Measurements from ENCODE around the gene TMEM179B.
"Not testable (repeated sequence)": the region's sequence is repeated elsewhere in the genome, so short reads cannot be mapped to it uniquely, and the experiment has no call there.

TMEM179B gene

GRCh38 chr11:62811659-62812058, 24.5 kb downstream of the TMEM179B start:
- DNase-seq, result no peak
- H3K4me3 ChIP-seq (ENCODE audit: low read depth, low read length), result no peak overlapping the region
- no peak overlapping the region for H3K27ac ChIP-seq
- in situ Hi-C loops (cut with HindIII; ENCODE audit: low pct_ligation_motif_present, low sequenced_read_pairs), result no loop called here
- no peaks in the 10 kb centered on the region for H3K27me3 ChIP-seq (replicated peaks)
- TF ChIP-seq, protein P1, sequence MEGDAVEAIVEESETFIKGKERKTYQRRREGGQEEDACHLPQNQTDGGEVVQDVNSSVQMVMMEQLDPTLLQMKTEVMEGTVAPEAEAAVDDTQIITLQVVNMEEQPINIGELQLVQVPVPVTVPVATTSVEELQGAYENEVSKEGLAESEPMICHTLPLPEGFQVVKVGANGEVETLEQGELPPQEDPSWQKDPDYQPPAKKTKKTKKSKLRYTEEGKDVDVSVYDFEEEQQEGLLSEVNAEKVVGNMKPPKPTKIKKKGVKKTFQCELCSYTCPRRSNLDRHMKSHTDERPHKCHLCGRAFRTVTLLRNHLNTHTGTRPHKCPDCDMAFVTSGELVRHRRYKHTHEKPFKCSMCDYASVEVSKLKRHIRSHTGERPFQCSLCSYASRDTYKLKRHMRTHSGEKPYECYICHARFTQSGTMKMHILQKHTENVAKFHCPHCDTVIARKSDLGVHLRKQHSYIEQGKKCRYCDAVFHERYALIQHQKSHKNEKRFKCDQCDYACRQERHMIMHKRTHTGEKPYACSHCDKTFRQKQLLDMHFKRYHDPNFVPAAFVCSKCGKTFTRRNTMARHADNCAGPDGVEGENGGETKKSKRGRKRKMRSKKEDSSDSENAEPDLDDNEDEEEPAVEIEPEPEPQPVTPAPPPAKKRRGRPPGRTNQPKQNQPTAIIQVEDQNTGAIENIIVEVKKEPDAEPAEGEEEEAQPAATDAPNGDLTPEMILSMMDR (IDR thresholded peaks at IDR 0.05; ENCODE audit: low read depth, low read length, missing control alignments), result no peak
- peaks cover 13% of the 10 kb centered on the region for H3K36me3 ChIP-seq (replicated peaks)

- no peak overlapping the region for H3K4me3 ChIP-seq (ENCODE audit: low read depth, low read length)
Measured at GRCh38 chr11:62816557-62816956, 29.4 kb downstream of the TMEM179B start.

GRCh38 chr11:62817129-62817528, 29.9 kb downstream of the TMEM179B start:
- H3K36me3 ChIP-seq (replicated peaks), result peaks cover 39% of the 10 kb centered on the region
- no peaks in the 10 kb centered on the region for H3K27me3 ChIP-seq (replicated peaks)
- no peak overlapping the region for H3K4me3 ChIP-seq (ENCODE audit: low read depth, low read length)
- DNase-seq, result no peak
- in situ Hi-C loops (cut with HindIII; ENCODE audit: low pct_ligation_motif_present, low sequenced_read_pairs), result no loop called here
- TF ChIP-seq, protein P1 (IDR thresholded peaks at IDR 0.05; ENCODE audit: low read depth, low read length, missing control alignments), result no peak
- no peak overlapping the region for H3K27ac ChIP-seq

More at GRCh38 chr11:62816557-62816956, 29.4 kb downstream of the TMEM179B start:
- TF ChIP-seq, protein P1 (IDR thresholded peaks at IDR 0.05; ENCODE audit: low read depth, low read length, missing control alignments), result no peak
- Histone ChIP-seq H3K36me3 (replicated peaks) (peaks cover 33% of the 10 kb centered on the region), H3K27me3 (replicated peaks) (no peaks in the 10 kb centered on the region), H3K27ac (no peak overlapping the region)
- DNase-seq, result no peak
- in situ Hi-C loops (cut with HindIII; ENCODE audit: low pct_ligation_motif_present, low sequenced_read_pairs), result no loop called here

GRCh38 chr11:62823677-62824076, 36.5 kb downstream of the TMEM179B start:
- Histone ChIP-seq H3K27me3 (replicated peaks) (no peaks in the 10 kb centered on the region), H3K27ac (no peak overlapping the region), H3K4me3 (ENCODE audit: low read depth, low read length) (no peak overlapping the region), H3K36me3 (replicated peaks) (peaks cover 81% of the 10 kb centered on the region)
- in situ Hi-C loops (cut with HindIII; ENCODE audit: low pct_ligation_motif_present, low sequenced_read_pairs), result no loop called here
- no peak for DNase-seq
- TF ChIP-seq, protein P1 (IDR thresholded peaks at IDR 0.05; ENCODE audit: low read depth, low read length, missing control alignments), result no peak

GRCh38 chr11:62828130-62828529, 40.9 kb downstream of the TMEM179B start:
- H3K36me3 ChIP-seq (replicated peaks), result peaks cover 56% of the 10 kb centered on the region
- H3K27ac ChIP-seq; H3K27me3 ChIP-seq (replicated peaks); DNase-seq; H3K4me3 ChIP-seq (ENCODE audit: low read depth, low read length); in situ Hi-C loops (cut with HindIII; ENCODE audit: low pct_ligation_motif_present, low sequenced_read_pairs): not testable (repeated sequence)

- TF ChIP-seq, protein P1 (IDR thresholded peaks at IDR 0.05; ENCODE audit: low read depth, low read length, missing control alignments), result no peak
- no peak for DNase-seq
- H3K4me3 ChIP-seq (ENCODE audit: low read depth, low read length), result peak overlapping the region; percentile 82
- in situ Hi-C loops (cut with HindIII; ENCODE audit: low pct_ligation_motif_present, low sequenced_read_pairs), result no loop called here
- H3K27ac ChIP-seq, result peak overlapping the region; percentile 98
- H3K36me3 ChIP-seq (replicated peaks), result peaks cover 46% of the 10 kb centered on the region
- H3K27me3 ChIP-seq (replicated peaks), result no peaks in the 10 kb centered on the region
Measured at GRCh38 chr11:62830904-62831519, 43.8 kb downstream of the TMEM179B start.
